Astrocyte (in vitro differentiated cells and primary cell): ENCODE data around the gene RUSC2.

Experiments used
- CTCF ChIP-seq: IDR thresholded peaks from 2 replicates; pipeline ENCODE4 v1.5.1; 2011; ENCODE audit warnings: low read depth, mild to moderate bottlenecking, inconsistent platforms, low read length, moderate library complexity; ENCODE audit not compliant: insufficient read depth
- EZH2 ChIP-seq: IDR thresholded peaks from 2 replicates; pipeline ENCODE4 v1.6.1; 2012; ENCODE audit warnings: mild to moderate bottlenecking, low read length, inconsistent platforms; ENCODE audit not compliant: insufficient read depth

GRCh38 chr9:35482071-35482470 is 7.8 kb upstream of the RUSC2 start:
- no peak for TF ChIP-seq EZH2
- no peak for TF ChIP-seq CTCF
